Esophagus squamous epithelium (tissue), 5 donors: ENCODE results near the gene TAF3. TPM values are rescaled to one million over a fixed set of nuclear protein-coding genes. Genes with fewer than 3 reads are reported as not detected.

Source experiments
- DNase-seq: peaks from one replicate; lab custom pipeline; 2025; lab: John Stamatoyannopoulos, UW
- H3K27ac ChIP-seq, 4 donors: fragments of 200-600 bp; sonication (generic); one replicate each; pipeline ENCODE4 v1.5.1; 2016 to 2019; ENCODE audit warnings: mild to moderate bottlenecking in 1 of 4
- H3K27me3 ChIP-seq, 4 donors: fragments of 200-600 bp; sonication (generic); 1 replicate in 3 of 4; 2 replicates in 1 of 4; pipeline versions ENCODE4 v1.5.1 to v1.6.0; 2017 to 2021; ENCODE audit warnings: antibody characterized with exemption in 1 of 4
- H3K36me3 ChIP-seq, 3 donors: fragments of 200-600 bp; sonication (generic); one replicate each; pipeline ENCODE4 v1.5.1; 2016 to 2019
- H3K4me1 ChIP-seq, 3 donors: fragments of 200-600 bp; sonication (generic); one replicate each; pipeline ENCODE4 v1.5.1; 2017 to 2019
- H3K4me3 ChIP-seq, 4 donors: fragments of 200-600 bp; sonication (generic); 1 replicate in 3 of 4; 2 replicates in 1 of 4; pipeline ENCODE4 v1.5.1; 2016 to 2019; ENCODE audit warnings: mild to moderate bottlenecking in 2 of 4, moderate library complexity in 1 of 4
- H3K9me3 ChIP-seq, 3 donors: fragments of 200-600 bp; sonication (generic); one replicate each; pipeline ENCODE4 v1.5.1; 2016 to 2019
- CTCF ChIP-seq, 6 experiments: fragments of 450-650 bp in 4 of 6; fragments of 200-600 bp in 2 of 6; sonication (generic) in 2 of 6; IDR thresholded peaks; one replicate each; pipeline ENCODE4 v1.5.1; 2016 to 2019; ENCODE audit warnings: antibody characterized with exemption in 6 of 6, mild to moderate bottlenecking in 4 of 6, moderate library complexity in 4 of 6
- POLR2A ChIP-seq, 4 donors: fragments of 450-650 bp; IDR thresholded peaks; one replicate each; pipeline ENCODE4 v1.6.1; 2017; ENCODE audit warnings: antibody characterized with exemption in 4 of 4, mild to moderate bottlenecking in 4 of 4, moderate library complexity in 3 of 4
- WGBS, 2 donors: methylation state at CpG; one replicate each; pipeline ENCODE4 v1.1.5; 2018; 5-methylcytosine and 5-hydroxymethylcytosine counted together
- intact Hi-C: fragments of 100-400 bp; cut with DNase I; formaldehyde crosslinking; loops from one replicate; pipeline ENCODE4 v1.15.0; 2022
- total RNA-seq, 4 donors: library from RNA; depleted of rRNA; stranded (reverse); fragments of >200 nt; gene quantifications; one replicate each; pipeline ENCODE4 v1.1.0, GENCODE V29; 2016
- donor health status: DM: yes; HTN: yes; CAD: no.

TAF3 gene
- total RNA-seq, 4 donors from 2014 or later = 2.6 to 5.1 (median 3.6) TPM

DNA sequence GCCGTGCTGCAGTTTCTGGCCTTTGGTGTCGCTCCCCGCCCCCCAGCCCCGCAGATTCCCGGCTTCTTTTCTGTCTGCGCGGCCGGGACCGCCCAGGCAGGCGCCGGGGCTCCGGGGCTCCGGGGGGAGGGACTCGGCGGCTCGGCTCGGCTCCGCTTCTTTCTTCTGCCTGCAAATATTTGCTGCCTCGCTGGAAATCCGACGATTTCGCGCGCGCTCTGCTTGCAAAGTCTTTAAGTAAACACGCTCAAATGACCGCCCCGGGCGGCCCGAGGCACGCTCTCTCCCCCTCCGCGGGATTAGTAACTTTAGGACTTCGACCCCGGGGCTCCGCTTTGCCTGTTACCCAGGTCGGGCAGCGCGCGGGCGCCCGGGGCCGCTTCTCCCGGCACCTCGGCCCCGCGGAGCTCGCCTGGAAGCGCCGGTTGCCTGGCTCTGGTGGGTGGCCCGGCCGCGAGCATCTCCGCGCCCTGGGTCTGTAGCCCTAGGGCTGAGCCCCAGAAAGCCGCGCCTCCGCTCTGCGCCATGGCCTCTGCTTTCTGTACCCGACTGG, 232.3 kb downstream of the TAF3 start:
- Histone ChIP-seq H3K36me3 (no peaks in the 10 kb centered on the region), H3K9me3 (no peaks in the 10 kb centered on the region), H3K4me1 (peaks cover 58 to 97% (median 60%) of the 10 kb centered on the region in 3 donors), H3K4me3 (peak overlapping the region; percentile 7 to 64 (median 36)), H3K27me3 (peaks cover 49 to 100% (median 63%) of the 10 kb centered on the region in 4 donors), H3K27ac (no peak overlapping the region)
- intact Hi-C loops = no loop called here
- WGBS, 2 donors = 1% methylated on average over 38 of the region's 60 CpGs; no CpG with 5 or more reads in 1 of the 2 donors
- TF ChIP-seq CTCF (IDR thresholded peaks at IDR 0.05) = no peak
- TF ChIP-seq POLR2A (IDR thresholded peaks at IDR 0.05) = no peak
- DNase-seq = no peak

GRCh38 chr10:8051109-8051821, 233.0 kb downstream of the TAF3 start:
- 0% methylated on average over 1 of the region's 52 CpGs; no CpG with 5 or more reads in 1 of the 2 donors for WGBS, 2 donors
- H3K36me3 ChIP-seq = no peaks in the 10 kb centered on the region
- H3K27ac ChIP-seq = no peak overlapping the region
- DNase-seq = no peak
- intact Hi-C loops = no loop called here
- TF ChIP-seq POLR2A (IDR thresholded peaks at IDR 0.05) (no peak), CTCF (IDR thresholded peaks at IDR 0.05) (no peak)
- H3K4me1 ChIP-seq = peaks cover 53 to 96% (median 60%) of the 10 kb centered on the region in 3 donors
- peaks cover 46 to 100% (median 61%) of the 10 kb centered on the region in 4 donors for H3K27me3 ChIP-seq
- H3K9me3 ChIP-seq = no peaks in the 10 kb centered on the region
- peak overlapping the region in 2 of 4 donors; percentile 46 to 64 for H3K4me3 ChIP-seq

DNA sequence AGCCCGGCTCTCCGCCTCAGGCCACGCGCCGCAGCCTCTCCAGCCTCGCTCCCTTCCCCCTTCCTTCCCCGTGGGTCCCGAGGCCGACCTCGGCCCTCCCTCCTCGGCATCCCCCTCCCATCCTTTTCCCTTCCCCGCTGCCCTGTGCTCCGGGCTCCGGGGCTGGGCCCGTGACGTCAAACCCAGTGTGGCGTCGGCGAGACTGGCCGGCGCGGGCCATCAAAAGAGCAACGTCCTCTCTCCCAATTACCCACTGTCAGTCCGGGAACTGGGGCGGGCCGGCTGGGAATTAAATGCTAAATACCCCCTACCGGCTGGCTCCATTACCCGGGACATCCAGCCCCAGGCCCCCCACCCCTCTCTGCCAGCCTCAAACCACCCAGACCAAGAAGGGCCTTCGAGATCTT, 233.5 kb downstream of the TAF3 start:
- TF ChIP-seq CTCF (IDR thresholded peaks at IDR 0.05) (no peak), POLR2A (IDR thresholded peaks at IDR 0.05) (no peak)
- H3K27ac ChIP-seq = no peak overlapping the region
- peak overlapping the region in 2 of 4 donors; percentile 46 to 64 for H3K4me3 ChIP-seq
- DNase-seq = no peak
- H3K9me3 ChIP-seq = no peaks in the 10 kb centered on the region
- H3K4me1 ChIP-seq = peaks cover 53 to 90% (median 60%) of the 10 kb centered on the region in 3 donors
- H3K36me3 ChIP-seq = no peaks in the 10 kb centered on the region
- WGBS, 2 donors = 6 to 10% methylated on average over 5 to 14 of the region's 29 CpGs
- intact Hi-C loops = no loop called here
- H3K27me3 ChIP-seq = peaks cover 46 to 100% (median 58%) of the 10 kb centered on the region in 4 donors

- peaks cover 53 to 88% (median 60%) of the 10 kb centered on the region in 3 donors for H3K4me1 ChIP-seq
- TF ChIP-seq POLR2A (IDR thresholded peaks at IDR 0.05) (no peak), CTCF (IDR thresholded peaks at IDR 0.05) (no peak)
- H3K27ac ChIP-seq = no peak overlapping the region
- peaks cover 44 to 100% (median 54%) of the 10 kb centered on the region in 4 donors for H3K27me3 ChIP-seq
- 9 to 16% methylated on average over 32 of the region's 32 CpGs for WGBS, 2 donors
- DNase-seq = no peak
- no peaks in the 10 kb centered on the region for H3K36me3 ChIP-seq
- H3K9me3 ChIP-seq = no peaks in the 10 kb centered on the region
- intact Hi-C loops = no loop called here
- no peak overlapping the region for H3K4me3 ChIP-seq
Observed at GRCh38 chr10:8052341-8052955, 234.1 kb downstream of the TAF3 start.
